ENCODE measurements around the gene CRTC3.
A peak's percentile ranks its signal among the peaks of the same experiment; 100 is the strongest.

The CRTC3 gene

GRCh38 chr15:90563463-90563862, 33.7 kb downstream of the CRTC3 start:
- Histone ChIP-seq H4K12ac (ENCODE audit: low read depth, low read length) (no peak overlapping the region), H2BK5ac (ENCODE audit: low read depth, low read length, poor library complexity) (peak overlapping the region; percentile 64), H4K8ac (ENCODE audit: low read depth, low read length) (peak overlapping the region; percentile 67), H2AFZ (ENCODE audit: insufficient read depth, low read length, poor library complexity) (peak overlapping the region; percentile 45), H3K4me1 (ENCODE audit: control insufficient read depth in 1 of 2, insufficient read depth in 2 of 2, low read length in 2 of 2) (peaks cover 16 to 29% of the 10 kb centered on the region in 2 experiments), H3K36me3 (ENCODE audit: control insufficient read depth in 1 of 2, insufficient read depth in 2 of 2, low read length in 2 of 2) (no peaks in the 10 kb centered on the region), H3K27me3 (ENCODE audit: insufficient read depth, low read length) (no peaks in the 10 kb centered on the region), H3K9me3 (ENCODE audit: insufficient read depth, low read depth, low read length) (peaks cover 2% of the 10 kb centered on the region), H3K4me3 (ENCODE audit: low read depth, low read length) (no peak overlapping the region), H2AK5ac (ENCODE audit: low read length) (no peak overlapping the region), H3K79me2 (ENCODE audit: control insufficient read depth, insufficient read depth, low read length, poor library complexity) (peaks cover 4% of the 10 kb centered on the region), H3K27ac (ENCODE audit: low read depth, low read length) (no peak overlapping the region), H3K14ac (ENCODE audit: low read length) (peak overlapping the region; percentile 60), H2BK12ac (ENCODE audit: low read length) (no peak overlapping the region), H3K18ac (ENCODE audit: low read length) (peak overlapping the region; percentile 77), H3K4me2 (ENCODE audit: low read length) (no peak overlapping the region), H3K4ac (ENCODE audit: low read depth, low read length) (peak overlapping the region; percentile 51), H3K9ac (ENCODE audit: low read length) (no peak overlapping the region), H3K79me1 (ENCODE audit: low read length) (peaks cover 13% of the 10 kb centered on the region), H4K91ac (ENCODE audit: low read depth, low read length) (peak overlapping the region; percentile 72), H2BK120ac (ENCODE audit: insufficient read depth, low read length, poor library complexity) (no peak overlapping the region), H3K23ac (ENCODE audit: low read length) (no peak overlapping the region)
- DNase-seq: no peak
- no CpG with 5 or more reads among the region's 3 CpGs for WGBS (ENCODE audit: extremely low coverage, insufficient coverage, insufficient read length)

- Histone ChIP-seq H2AFZ (ENCODE audit: insufficient read depth, low read length, poor library complexity) (no peak overlapping the region), H2BK5ac (ENCODE audit: low read depth, low read length, poor library complexity) (no peak overlapping the region)
- no CpG with 5 or more reads among the region's 1 CpG for WGBS (ENCODE audit: extremely low coverage, insufficient coverage, insufficient read length)
These were observed 34.3 kb downstream of the CRTC3 start for GRCh38 chr15:90564051-90564450.

GRCh38 chr15:90564590-90564989, 34.9 kb downstream of the CRTC3 start:
- Histone ChIP-seq H3K27me3 (ENCODE audit: insufficient read depth, low read length) (no peaks in the 10 kb centered on the region), H3K9me3 (ENCODE audit: insufficient read depth, low read depth, low read length) (peaks cover 2% of the 10 kb centered on the region), H3K4me2 (ENCODE audit: low read length) (no peak overlapping the region), H3K18ac (ENCODE audit: low read length) (no peak overlapping the region), H2BK5ac (ENCODE audit: low read depth, low read length, poor library complexity) (no peak overlapping the region), H3K4me3 (ENCODE audit: low read depth, low read length) (no peak overlapping the region), H3K4ac (ENCODE audit: low read depth, low read length) (no peak overlapping the region), H3K23ac (ENCODE audit: low read length) (no peak overlapping the region), H2BK12ac (ENCODE audit: low read length) (no peak overlapping the region), H3K79me1 (ENCODE audit: low read length) (peaks cover 11% of the 10 kb centered on the region), H3K36me3 (ENCODE audit: control insufficient read depth in 1 of 2, insufficient read depth in 2 of 2, low read length in 2 of 2) (no peaks in the 10 kb centered on the region), H4K8ac (ENCODE audit: low read depth, low read length) (no peak overlapping the region), H3K79me2 (ENCODE audit: control insufficient read depth, insufficient read depth, low read length, poor library complexity) (peaks cover 3% of the 10 kb centered on the region), H4K12ac (ENCODE audit: low read depth, low read length) (no peak overlapping the region), H3K4me1 (ENCODE audit: control insufficient read depth in 1 of 2, insufficient read depth in 2 of 2, low read length in 2 of 2) (peaks cover 14 to 27% of the 10 kb centered on the region in 2 experiments), H3K9ac (ENCODE audit: low read length) (no peak overlapping the region), H3K27ac (ENCODE audit: low read depth, low read length) (no peak overlapping the region), H4K91ac (ENCODE audit: low read depth, low read length) (no peak overlapping the region), H3K14ac (ENCODE audit: low read length) (no peak overlapping the region), H2AFZ (ENCODE audit: insufficient read depth, low read length, poor library complexity) (no peak overlapping the region), H2AK5ac (ENCODE audit: low read length) (no peak overlapping the region), H2BK120ac (ENCODE audit: insufficient read depth, low read length, poor library complexity) (no peak overlapping the region)
- no CpG with 5 or more reads among the region's 2 CpGs for WGBS (ENCODE audit: extremely low coverage, insufficient coverage, insufficient read length)
- DNase-seq: no peak

More at GRCh38 chr15:90564051-90564450, 34.3 kb downstream of the CRTC3 start:
- no peak overlapping the region for H3K4me2 ChIP-seq (ENCODE audit: low read length)
- peaks cover 2% of the 10 kb centered on the region for H3K9me3 ChIP-seq (ENCODE audit: insufficient read depth, low read depth, low read length)
- H2BK120ac ChIP-seq (ENCODE audit: insufficient read depth, low read length, poor library complexity): no peak overlapping the region
- H3K79me2 ChIP-seq (ENCODE audit: control insufficient read depth, insufficient read depth, low read length, poor library complexity): peaks cover 4% of the 10 kb centered on the region
- no peaks in the 10 kb centered on the region for H3K27me3 ChIP-seq (ENCODE audit: insufficient read depth, low read length)
- H3K18ac ChIP-seq (ENCODE audit: low read length): no peak overlapping the region
- no peak overlapping the region for H4K91ac ChIP-seq (ENCODE audit: low read depth, low read length)
- H3K14ac ChIP-seq (ENCODE audit: low read length): no peak overlapping the region
- no peak overlapping the region for H3K4ac ChIP-seq (ENCODE audit: low read depth, low read length)
- no peak overlapping the region for H3K23ac ChIP-seq (ENCODE audit: low read length)
- H2AK5ac ChIP-seq (ENCODE audit: low read length): no peak overlapping the region
- H3K9ac ChIP-seq (ENCODE audit: low read length): no peak overlapping the region
- H3K79me1 ChIP-seq (ENCODE audit: low read length): peaks cover 13% of the 10 kb centered on the region
- H4K8ac ChIP-seq (ENCODE audit: low read depth, low read length): no peak overlapping the region
- no peak overlapping the region for H3K27ac ChIP-seq (ENCODE audit: low read depth, low read length)
- no peak for DNase-seq
- no peaks in the 10 kb centered on the region for H3K36me3 ChIP-seq (ENCODE audit: control insufficient read depth in 1 of 2, insufficient read depth in 2 of 2, low read length in 2 of 2)
- peaks cover 16 to 29% of the 10 kb centered on the region in 2 experiments for H3K4me1 ChIP-seq (ENCODE audit: control insufficient read depth in 1 of 2, insufficient read depth in 2 of 2, low read length in 2 of 2)
- H2BK12ac ChIP-seq (ENCODE audit: low read length): no peak overlapping the region
- H4K12ac ChIP-seq (ENCODE audit: low read depth, low read length): no peak overlapping the region
- no peak overlapping the region for H3K4me3 ChIP-seq (ENCODE audit: low read depth, low read length)

- H2AK5ac ChIP-seq (ENCODE audit: low read length): no peak overlapping the region
- H3K79me2 ChIP-seq (ENCODE audit: control insufficient read depth, insufficient read depth, low read length, poor library complexity): peaks cover 1% of the 10 kb centered on the region
- H2BK120ac ChIP-seq (ENCODE audit: insufficient read depth, low read length, poor library complexity): no peak overlapping the region
- peaks cover 2% of the 10 kb centered on the region for H3K9me3 ChIP-seq (ENCODE audit: insufficient read depth, low read depth, low read length)
- no peak overlapping the region for H2AFZ ChIP-seq (ENCODE audit: insufficient read depth, low read length, poor library complexity)
- H3K27ac ChIP-seq (ENCODE audit: low read depth, low read length): no peak overlapping the region
- no peak for DNase-seq
- peaks cover 12 to 20% of the 10 kb centered on the region in 2 experiments for H3K4me1 ChIP-seq (ENCODE audit: control insufficient read depth in 1 of 2, insufficient read depth in 2 of 2, low read length in 2 of 2)
- no peak overlapping the region for H4K8ac ChIP-seq (ENCODE audit: low read depth, low read length)
- no peak overlapping the region for H3K9ac ChIP-seq (ENCODE audit: low read length)
- H2BK5ac ChIP-seq (ENCODE audit: low read depth, low read length, poor library complexity): no peak overlapping the region
- no peak overlapping the region for H3K14ac ChIP-seq (ENCODE audit: low read length)
- H3K23ac ChIP-seq (ENCODE audit: low read length): no peak overlapping the region
- H4K91ac ChIP-seq (ENCODE audit: low read depth, low read length): no peak overlapping the region
- H3K27me3 ChIP-seq (ENCODE audit: insufficient read depth, low read length): no peaks in the 10 kb centered on the region
- H3K18ac ChIP-seq (ENCODE audit: low read length): no peak overlapping the region
- H3K4ac ChIP-seq (ENCODE audit: low read depth, low read length): no peak overlapping the region
- no peak overlapping the region for H3K4me2 ChIP-seq (ENCODE audit: low read length)
- H4K12ac ChIP-seq (ENCODE audit: low read depth, low read length): no peak overlapping the region
- peaks cover 7% of the 10 kb centered on the region for H3K79me1 ChIP-seq (ENCODE audit: low read length)
- H3K4me3 ChIP-seq (ENCODE audit: low read depth, low read length): no peak overlapping the region
- H3K36me3 ChIP-seq (ENCODE audit: control insufficient read depth in 1 of 2, insufficient read depth in 2 of 2, low read length in 2 of 2): no peaks in the 10 kb centered on the region
- no peak overlapping the region for H2BK12ac ChIP-seq (ENCODE audit: low read length)
These were observed 36.1 kb downstream of the CRTC3 start for GRCh38 chr15:90565866-90566265.
